DMS79 treated with DMSO at 0.1 percent for 48 hours (cell line): Measurements from ENCODE around the gene RNASE9.
A peak's percentile ranks its signal among the peaks of the same experiment; 100 is the strongest.
"Not testable (repeated sequence)": the region's sequence is repeated elsewhere in the genome, so short reads cannot be mapped to it uniquely, and the experiment has no call there.

ENCODE experiments used
- DNase-seq: peaks from one replicate; lab custom pipeline; 2025; lab: John Stamatoyannopoulos, UW

The RNASE9 gene

DNA sequence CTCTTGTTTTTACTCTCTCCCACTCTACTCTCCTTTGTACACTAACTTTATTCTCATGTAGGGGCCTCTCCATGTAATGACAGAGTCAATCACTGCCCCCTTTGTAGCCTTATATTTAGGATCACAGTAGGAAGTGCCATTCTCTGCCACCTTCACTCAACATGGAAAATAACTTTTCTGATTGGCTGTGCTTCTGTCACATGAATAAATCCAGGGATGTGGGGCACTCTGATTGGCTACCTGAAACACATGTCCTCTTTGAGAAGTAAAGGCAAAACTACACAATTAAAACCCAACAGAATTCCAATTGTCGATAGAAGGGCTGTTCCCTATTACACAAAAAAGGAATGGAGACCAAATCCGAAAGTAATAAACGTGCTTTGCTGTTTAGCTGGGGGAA, at the start of gene RNASE9:
Gene RNASE9, minus strand, starts transcription at position 87 of the 400 bp plus-strand sequence.
- no peak for DNase-seq

DNA sequence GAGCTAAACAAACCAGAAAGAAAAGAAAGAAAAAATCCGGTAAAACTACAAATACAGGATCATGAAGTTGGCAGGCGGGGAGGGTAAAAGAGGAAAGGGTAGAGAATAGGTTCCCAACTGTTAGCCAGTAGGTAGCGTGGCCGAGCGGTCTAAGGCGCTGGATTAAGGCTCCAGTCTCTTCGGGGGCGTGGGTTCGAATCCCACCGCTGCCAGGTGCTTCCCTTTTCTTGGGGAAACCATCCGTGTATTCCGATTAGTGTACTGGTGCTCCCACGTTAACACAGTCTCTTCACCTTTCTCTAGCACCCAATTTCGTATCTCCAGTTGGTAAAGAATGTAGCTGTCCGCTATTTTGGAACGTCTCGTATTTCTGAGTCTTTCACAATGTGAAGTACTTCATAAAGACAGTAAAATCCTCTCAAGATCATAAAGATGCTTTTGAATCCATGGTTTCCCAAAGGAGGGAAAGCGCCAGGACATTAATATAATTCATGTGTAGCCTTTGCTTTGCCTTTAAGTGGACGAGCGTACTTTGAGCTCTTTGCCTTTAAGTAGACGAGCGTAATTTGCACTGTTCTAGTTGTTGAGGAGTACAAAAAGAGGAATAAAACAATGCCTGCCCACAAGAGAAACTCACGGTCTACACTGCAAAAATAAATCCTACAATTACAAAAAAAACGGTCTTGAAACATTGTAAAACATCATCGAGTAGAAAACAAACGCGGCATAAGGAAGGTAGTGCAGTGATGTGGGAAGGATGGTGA, 49.3 kb upstream of the RNASE9 start:
- DNase-seq, result peak; percentile 82

DNA sequence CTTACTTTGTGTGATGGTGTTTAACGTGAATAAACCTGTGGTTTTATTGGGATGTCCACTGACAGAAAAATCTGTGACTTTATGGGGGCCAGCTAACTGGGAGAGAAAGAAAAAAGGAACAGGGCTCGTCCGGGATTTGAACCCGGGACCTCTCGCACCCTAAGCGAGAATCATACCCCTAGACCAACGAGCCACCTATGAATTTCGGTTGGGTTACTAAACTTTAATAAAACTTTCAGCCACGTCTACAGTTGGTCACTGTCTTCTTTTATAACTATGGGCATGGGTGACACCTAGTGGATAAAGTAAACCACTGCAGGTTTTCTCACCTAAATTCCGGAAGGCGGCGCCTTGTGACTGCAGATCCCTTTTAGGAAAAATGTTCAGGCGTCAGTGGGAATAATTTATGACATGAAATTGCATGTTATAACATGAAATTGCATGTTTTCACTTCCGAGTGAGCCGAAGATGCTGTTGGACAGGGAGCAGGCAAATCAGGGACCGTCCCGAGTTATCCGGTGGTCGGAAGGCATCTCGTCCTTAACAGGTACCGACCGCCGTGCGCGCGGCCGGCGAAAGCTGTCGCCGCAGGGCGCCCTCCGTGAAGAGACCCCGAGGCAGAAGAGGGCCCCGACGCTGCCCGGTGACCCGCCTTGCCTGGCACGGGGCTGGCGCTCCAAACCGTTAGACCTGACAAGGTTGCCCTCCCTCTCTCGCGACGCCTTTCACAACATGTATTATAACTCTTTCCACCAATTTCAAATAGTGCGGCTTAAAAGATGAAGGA, 48.6 kb upstream of the RNASE9 start:
- DNase-seq, result peak; percentile 98

DNA sequence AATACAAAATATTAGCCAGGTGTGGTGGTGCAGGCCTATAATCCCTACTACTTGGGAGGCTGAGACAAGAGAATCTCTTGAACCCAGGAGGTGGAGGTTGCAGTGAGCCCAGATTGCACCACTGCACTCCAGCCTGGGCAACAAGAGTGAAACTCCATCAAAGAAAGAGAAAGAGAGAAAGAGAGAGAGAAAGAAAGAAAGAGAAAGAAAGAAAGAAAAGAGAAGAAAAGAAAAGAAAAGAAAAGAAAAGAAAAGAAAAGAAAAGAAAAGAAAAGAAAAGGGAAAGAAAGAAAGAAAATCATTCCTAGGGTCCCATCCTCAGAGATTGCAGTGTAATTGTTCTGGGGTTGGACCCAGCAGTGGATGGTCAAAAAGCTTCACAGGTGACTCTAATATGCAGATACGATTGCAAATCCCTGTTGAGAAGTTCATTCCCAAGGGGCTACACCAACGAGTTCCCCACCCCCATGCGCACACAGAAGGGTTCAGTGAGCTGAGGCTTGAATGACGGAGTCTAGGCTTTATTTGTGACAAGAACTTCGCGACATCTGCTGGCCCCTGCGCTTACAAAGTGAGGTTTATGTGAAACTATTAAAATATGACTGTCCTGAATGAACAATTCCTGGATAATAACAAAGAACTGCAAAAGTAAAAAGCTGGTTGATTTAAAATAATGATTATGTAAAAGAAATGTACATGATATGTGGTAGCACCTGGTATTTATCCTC, 47.7 kb upstream of the RNASE9 start:
- DNase-seq, result no peak

DNA sequence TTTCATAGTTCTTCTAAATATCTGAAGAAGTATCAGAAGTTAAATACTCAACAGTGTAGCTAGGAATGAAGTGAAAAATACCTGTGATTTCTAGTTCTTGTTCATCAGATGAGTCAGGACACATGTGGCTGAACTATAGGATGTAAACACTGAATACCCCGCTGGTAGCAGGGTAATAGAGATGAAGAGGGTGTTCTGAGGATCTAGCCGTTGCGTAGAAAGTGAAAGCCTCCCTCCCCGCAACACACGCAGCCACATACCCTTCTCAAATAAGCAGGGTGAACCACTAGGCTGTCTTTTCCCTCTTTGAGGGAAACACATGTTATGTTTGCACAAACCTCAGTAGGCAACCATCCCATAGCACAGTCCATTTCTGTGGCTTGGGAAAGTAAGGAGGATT, 46.8 kb upstream of the RNASE9 start:
- DNase-seq, result no peak

DNA sequence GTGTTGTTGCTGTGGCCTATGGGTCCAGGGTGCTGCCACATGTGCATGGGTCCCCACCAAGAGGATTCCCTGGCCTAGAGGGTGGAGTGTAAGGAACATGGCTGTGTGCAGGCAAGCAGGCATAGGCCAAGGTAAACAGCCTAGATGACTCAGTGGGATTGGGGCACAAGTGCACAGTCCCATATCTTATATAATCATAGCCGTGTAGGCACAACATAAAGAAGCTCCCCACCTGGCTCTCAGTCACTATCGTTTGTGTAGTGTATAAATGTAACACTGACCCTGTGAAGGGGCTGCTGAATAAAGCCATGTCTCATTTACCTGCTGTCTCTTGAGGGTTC, 46.0 kb upstream of the RNASE9 start:
- no peak for DNase-seq

DNA sequence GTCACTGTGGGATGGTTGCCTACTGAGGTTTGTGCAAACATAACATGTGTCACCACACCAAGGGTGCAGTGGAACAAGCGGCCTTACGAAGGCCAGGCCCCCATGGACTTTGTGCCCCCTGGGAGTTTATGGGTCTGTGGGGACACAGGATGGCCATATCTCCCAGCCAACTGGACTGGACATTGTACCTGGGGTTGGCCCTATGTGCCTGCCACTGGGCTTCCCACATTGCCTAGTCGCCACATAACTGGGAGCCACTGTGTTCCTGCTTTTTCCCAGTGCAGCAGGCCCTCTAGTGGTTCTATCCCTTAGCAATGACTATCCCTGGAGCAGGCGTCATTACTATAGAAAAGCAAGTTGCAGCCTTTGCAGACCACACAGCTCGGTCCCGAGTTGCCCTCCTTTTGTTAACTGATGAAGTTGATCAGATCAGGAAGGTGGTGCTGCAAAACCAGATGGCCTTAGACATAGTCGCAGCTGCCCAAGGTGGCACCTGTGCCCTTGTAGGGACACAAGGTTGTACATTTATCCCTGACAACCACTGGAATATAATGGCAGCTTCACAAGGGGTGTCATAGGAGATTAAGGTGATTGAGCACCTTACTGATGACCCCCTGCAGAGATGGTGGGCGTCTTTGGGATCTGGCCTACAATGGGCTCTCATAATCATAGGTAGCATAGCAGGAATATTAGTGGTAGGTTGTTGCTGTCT, 45.5 kb upstream of the RNASE9 start:
- no peak for DNase-seq

DNA sequence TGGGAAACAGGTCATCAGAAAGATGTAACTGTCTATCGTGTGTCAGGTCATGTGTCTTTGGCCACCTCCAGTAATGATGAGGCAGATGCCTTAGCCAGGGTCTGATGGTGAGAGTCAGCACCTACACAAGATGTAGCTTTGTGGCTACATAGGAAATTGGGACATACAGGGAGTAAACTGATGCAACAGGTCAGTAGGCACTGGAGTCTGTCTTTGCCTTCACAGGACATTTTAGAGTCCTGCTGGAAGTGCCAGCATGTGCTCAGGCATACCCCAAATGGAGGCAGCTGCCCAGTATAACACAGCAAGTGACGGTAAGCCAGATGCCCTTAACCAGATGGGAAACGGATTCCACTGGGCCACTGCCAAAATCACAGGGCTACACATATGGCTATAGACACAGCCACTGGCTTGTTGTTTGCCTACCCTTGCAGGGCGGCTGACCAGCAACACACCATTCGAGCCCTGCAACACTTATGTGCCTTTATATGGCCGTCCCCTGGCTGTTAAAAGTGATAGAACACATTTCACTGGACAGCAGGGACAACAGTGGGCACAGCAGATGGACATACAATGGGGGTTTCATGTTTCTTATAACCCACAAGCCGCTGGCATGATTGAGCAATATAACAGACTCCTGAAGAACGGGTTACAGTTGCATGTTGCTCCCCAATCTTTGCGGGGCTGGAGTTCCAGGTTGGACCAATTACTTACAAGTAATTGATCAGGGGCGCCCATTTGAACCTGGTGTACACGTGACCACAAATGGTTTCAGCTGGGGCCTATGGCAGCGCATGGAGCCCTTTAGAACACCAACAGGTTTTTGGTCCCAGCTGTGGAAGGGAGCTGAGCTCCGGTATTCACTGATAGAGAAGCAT, 43.2 kb upstream of the RNASE9 start:
- no peak for DNase-seq

DNA sequence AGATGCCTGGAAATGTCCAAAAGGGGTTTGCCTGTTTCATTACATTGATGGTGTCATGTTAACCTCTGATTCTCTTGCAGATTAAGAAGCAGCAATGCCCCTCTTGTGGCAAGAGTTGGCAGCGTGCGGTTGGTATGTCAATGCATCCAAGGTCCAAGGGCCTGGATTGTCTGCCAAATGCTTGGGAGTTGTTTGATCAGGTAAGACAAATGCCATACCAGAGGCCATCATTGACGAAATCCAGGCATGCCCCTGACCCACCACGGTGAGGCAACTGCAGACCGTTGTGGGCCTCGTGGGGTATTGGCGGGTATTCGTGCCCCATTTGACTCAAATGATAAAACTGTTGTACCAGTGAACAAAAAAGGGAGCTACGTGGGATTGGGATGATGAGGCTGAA, 41.7 kb upstream of the RNASE9 start:
- DNase-seq, result no peak

DNA sequence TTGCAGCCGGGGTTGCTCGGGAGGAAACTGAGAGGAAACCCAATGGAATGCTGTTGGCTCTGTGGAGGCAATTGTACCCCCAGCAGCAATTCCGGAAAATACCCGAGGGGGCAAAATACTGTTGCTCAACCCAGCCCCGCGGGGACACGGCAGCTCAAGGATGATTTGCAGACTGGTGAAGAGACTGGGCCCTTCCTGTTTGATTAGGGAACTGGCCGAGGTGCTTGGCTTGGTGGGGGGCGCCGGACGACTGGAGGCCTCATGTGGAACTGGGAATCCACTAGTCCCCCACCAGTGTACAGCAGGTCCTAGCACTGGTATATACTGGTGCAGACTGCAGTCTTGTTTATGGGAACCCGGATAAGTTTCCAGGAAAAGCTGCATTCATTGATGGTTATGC, 40.7 kb upstream of the RNASE9 start:
- no peak for DNase-seq

DNA sequence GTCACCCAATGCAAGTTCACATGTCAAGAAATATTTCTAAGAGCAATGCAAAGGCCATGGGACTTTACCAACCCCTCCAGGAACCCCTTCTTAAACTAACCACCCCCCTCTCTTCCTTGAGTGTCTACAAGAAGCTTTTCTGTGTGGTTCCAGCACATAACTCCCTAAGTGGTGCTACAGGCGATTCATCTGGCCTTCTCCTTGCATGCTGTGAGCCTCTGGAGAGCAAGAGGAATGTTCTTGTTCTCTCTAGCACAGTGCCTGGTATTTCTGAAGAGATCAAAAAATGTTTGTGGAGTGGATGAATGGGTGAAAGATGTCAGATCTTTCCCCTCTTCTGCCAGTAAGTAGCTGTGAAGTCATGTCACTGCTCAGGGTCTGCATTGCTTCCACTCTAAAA, 36.3 kb upstream of the RNASE9 start:
- no peak for DNase-seq

DNA sequence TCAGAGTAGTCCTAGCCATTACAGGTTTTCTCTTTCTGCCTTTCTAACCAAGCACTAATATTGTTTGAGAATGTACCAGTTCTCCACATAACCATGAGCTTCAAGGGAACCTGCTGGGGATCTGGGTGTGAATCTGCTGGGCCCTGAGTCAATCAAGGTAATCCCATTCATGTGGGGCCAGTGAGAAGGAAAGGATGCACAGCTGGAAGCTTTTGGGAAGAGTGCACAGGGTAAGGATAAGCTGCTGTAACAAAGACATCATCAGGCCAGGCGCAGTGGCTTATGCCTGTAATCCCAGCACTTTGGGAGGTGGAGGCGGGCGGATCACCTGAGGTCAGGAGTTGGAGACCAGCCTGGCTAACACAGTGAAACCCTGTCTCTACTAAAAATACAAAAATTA, 34.9 kb upstream of the RNASE9 start:
- DNase-seq, result not testable (repeated sequence)

DNA sequence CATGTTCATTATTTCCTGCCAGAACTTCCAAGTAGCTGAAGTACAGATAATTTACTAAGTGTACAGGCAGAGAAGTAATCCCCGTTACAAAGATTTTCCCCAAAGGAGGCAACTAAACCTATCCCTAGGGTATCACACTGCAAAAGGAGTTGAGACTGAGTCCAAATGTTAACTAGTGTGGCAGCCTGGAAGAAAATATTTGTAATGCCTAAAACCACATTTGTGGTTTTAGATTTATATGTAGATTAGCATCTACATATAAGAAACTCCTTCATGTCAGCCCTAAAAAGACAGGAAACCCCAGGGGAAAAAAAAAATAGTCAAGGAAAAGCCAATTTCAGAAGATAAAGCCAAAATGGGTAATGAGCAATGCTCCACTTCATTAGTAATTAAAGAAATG, 31.7 kb upstream of the RNASE9 start:
- DNase-seq, result no peak

DNA sequence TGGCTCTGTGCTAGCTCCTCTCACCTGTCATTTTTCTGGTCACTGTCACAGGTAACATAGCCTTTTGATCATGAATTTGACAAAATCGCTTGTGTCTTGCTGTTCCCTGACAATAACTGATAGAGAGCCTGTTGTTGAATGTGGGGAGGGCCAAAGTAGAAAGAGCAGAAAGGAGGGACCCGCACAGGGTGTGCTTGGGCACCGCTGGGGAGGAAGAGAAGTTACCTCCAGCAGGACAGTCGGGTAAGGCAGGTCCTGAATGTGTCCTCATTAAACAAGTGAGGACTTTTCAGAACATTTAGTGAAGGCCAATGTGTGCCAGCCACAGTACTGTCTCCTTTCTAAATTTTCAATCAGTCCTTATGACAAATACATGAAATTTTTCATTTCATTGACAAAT, 30.4 kb upstream of the RNASE9 start, which contains the start of gene RNASE12:
Gene RNASE12, minus strand, starts transcription at position 142 of the 400 bp plus-strand sequence. CDS start 653 bp downstream, outside the sequence.
- no peak for DNase-seq

DNA sequence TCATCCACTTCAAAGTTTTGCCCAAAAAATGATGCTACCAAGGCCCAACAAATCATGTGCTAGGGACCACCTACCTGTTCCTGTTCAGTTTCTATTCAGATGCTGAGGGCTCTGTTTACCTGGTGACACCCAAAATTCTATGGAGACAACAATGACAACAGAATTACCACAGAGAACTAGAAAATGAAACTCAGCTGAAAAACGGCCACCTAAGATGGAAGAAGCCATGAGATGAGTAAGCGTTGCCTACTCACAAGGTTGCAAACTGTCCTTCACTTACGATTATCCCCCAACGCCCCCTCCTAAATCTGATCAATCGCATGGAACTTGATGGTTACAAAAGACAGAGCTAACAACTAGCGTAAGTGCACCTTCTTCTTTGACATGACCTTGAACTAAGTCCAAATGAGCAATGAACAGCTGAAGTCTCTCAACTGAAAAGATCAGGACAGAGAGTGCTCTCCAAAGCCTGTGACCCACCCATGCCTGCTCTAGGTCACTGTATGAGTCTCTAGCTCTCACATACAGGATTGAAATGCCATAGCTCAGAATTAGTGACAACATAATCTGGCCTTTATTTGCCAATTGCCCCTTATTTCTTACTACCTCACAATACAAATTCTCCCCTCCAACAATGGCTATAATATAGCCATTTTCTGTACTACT, 26.8 kb upstream of the RNASE9 start, which contains the start of gene RNASE11:
Gene RNASE11, minus strand, starts transcription at position 513 of the 666 bp plus-strand sequence.
- DNase-seq, result no peak

DNA sequence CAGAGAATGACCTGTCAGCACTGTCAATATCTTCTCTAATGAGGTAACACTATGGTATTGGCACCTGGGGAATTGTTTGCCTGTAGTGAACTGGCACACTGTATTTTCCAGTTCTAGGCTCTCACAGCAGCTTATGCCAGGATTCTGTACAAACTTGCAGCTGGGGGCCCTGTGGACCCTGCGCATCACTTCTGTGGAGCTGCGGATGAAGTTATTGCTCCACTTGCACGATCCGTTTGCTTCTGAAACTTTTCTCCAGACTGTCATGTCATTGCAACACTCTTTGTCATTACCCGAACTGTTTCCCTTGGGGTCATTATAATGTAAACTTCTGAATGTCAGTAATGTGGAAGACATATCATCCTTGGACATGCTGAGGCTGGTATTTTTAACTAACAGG, 23.1 kb upstream of the RNASE9 start:
- no peak for DNase-seq

DNA sequence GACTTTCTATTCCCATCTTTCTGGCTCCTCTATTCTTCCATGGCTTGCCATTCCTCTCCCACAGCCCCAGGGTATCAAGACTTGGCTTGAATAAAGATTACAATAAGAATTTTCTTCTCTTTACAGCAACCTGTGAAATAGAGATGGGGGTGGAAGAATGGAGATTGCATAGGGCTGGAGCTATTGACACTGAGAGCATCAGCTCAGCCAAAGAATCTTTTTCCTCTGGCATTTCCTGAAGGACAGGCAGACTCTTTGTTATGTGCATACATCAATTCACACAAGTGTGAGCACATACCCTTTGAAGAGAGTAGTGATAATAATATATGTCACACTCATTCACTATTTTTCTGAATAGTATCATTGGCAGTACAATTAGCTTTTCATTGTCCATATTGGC, 22.3 kb upstream of the RNASE9 start:
- no peak for DNase-seq

DNA sequence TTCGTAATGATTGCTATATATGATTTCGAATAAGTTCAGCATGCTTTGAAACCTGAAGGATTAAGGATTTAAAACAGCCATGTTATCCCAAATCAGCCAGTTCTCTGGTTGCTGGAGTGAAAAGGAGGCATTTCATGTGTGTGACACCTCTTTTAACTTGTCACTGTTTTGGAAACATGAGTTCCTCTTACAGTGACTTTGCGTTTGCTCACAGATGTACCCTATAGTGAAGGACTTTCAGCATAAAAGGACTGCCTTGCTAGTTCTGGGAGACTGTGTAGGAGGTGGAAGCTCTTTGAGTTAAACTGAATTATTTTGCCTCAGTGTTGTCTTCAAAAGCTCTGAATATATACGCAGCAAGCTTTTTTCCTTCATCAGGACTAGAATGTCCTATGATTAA, 19.4 kb upstream of the RNASE9 start:
- DNase-seq, result no peak

DNA sequence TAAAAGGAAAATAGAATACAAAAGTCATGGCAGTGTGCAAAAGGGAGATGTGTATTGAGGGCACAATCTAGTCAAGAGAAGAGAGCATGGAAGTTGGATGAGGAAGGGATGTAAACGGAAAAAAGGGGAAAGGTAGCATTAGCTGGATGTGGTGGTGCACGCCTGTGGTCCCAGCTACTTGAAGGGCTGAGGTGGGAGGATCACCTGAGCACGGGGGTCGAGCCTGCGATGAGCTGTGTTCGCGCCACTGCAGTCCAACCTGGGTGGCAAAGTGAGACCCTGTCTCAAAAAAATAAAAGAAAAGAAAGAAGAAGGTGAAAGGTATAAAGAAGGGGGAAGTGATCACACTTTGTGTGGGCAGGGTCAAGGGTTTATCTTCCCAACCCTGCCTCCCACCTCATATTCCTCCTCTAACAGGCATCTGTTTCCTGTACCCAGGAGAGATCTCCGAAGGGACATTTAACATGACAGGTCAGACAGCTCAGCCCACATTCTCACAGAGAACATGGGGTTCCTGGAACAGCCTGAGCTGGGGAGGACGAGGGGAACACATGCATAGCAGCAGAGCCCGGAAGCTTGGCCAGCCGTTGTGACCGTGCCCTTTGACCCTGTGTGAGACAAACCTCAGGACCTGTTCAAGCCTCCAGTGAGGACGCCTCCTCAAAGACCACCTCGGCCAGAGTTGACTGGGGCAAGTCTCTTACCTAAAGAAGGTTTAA, 18.1 kb upstream of the RNASE9 start:
- no peak for DNase-seq

DNA sequence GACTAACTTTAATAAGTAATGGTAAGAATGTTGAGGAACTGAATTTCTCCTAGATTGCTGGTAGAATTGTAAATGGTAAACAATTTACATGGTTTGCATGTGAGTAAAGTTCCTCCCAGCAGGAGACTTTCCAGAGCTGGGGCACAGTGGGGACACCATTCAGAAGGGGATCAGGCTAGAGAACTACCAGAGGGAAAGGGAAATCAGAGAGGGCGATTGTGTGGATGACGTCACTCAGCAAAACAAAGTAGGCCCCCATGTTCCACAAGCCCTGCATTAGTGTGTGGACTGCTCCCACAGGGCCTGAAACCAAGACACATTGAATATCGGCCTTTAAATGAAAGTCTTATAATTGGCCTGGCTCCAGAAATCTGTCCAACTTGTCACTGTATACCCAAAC, 17.5 kb upstream of the RNASE9 start:
- DNase-seq, result no peak
